Right atrium auricular region (tissue), 2 donors: ENCODE measurements around the gene RSRC1. TPM values are rescaled to one million over a fixed set of nuclear protein-coding genes. Genes with fewer than 3 reads are reported as not detected.
A peak's percentile ranks its signal among the peaks of the same experiment; 100 is the strongest.

Experiments
- DNase-seq: peaks from one replicate; pipeline ENCODE4 v3.0.0-alpha.2; 2019; ENCODE audit warnings: low spot score
- H3K27ac ChIP-seq, 2 donors: fragments of 200-600 bp; sonication (generic); 1 replicate in 1 of 2; 2 replicates in 1 of 2; pipeline ENCODE4 v1.5.1; 2016 to 2019
- H3K27me3 ChIP-seq, 2 donors: fragments of 200-600 bp; sonication (generic); one replicate each; pipeline versions ENCODE4 v1.5.1 to v1.6.0; 2017 to 2019
- H3K36me3 ChIP-seq: fragments of 200-600 bp; sonication (generic); one replicate; pipeline ENCODE4 v1.5.1; 2016
- H3K4me1 ChIP-seq, 2 donors: fragments of 200-600 bp; sonication (generic); one replicate each; pipeline versions ENCODE4 v1.5.1 to v1.6.0; 2017 to 2019
- H3K4me3 ChIP-seq, 2 donors: fragments of 200-600 bp; sonication (generic); 1 replicate in 1 of 2; 2 replicates in 1 of 2; pipeline ENCODE4 v1.5.1; 2017 to 2019; ENCODE audit warnings: mild to moderate bottlenecking in 1 of 2, moderate library complexity in 1 of 2
- H3K9me3 ChIP-seq, 2 donors: fragments of 200-600 bp; sonication (generic); one replicate each; pipeline ENCODE4 v1.5.1; 2019
- total RNA-seq, 2 donors: library from RNA; depleted of rRNA; stranded (reverse); fragments of >200 nt; gene quantifications; one replicate each; pipeline ENCODE4 v1.1.0, GENCODE V29; 2016
- TF ChIP-seq, protein P1 (sequence below), 2 donors: fragments of 200-600 bp; sonication (generic); IDR thresholded peaks; one replicate each; pipeline ENCODE4 v1.5.1; 2019; ENCODE audit warnings: antibody characterized with exemption in 2 of 2

The RSRC1 gene
- total RNA-seq, 2 donors from 2014 or later, result 24.8 to 42.5 TPM

DNA sequence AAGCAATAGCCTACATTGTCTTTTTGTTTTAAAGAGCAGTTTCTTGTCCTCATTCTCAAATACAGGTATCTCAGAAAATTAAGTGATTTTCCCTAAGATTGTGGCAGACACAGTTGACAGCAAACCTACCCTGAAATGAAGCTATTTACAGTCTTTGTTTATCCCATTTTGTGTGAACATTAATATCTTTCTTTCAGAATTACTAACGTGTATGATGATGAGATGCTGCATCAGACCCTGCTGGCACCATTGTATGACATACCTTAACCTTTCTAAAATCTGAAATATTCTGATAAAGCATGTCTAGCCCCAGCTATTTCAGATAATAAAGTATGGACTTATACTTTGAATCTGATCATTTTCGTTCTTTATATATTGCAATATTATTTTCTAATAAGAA is 185.9 kb downstream of the RSRC1 start:
- DNase-seq, result no peak

DNA sequence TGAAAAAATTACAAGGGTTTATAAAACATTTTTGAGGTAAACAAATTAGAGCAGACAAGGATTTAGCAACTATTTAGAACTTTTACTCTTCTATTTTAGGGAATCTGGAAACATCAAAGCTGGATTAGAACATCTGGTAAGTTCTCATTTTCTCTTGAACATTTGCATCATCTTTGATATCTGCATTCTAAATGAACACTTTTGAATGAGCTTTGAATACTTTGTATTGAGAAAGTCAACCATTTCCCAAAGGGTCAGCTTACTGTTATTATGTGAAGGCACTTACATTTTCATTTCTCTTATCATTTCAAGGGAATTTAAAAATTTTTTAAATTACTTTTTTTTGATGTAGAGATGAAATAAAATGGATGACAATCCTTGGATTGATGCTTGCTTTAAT is 188.1 kb downstream of the RSRC1 start:
- TF ChIP-seq, protein P1, sequence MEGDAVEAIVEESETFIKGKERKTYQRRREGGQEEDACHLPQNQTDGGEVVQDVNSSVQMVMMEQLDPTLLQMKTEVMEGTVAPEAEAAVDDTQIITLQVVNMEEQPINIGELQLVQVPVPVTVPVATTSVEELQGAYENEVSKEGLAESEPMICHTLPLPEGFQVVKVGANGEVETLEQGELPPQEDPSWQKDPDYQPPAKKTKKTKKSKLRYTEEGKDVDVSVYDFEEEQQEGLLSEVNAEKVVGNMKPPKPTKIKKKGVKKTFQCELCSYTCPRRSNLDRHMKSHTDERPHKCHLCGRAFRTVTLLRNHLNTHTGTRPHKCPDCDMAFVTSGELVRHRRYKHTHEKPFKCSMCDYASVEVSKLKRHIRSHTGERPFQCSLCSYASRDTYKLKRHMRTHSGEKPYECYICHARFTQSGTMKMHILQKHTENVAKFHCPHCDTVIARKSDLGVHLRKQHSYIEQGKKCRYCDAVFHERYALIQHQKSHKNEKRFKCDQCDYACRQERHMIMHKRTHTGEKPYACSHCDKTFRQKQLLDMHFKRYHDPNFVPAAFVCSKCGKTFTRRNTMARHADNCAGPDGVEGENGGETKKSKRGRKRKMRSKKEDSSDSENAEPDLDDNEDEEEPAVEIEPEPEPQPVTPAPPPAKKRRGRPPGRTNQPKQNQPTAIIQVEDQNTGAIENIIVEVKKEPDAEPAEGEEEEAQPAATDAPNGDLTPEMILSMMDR (IDR thresholded peaks at IDR 0.05), result no peak

More for the DNA sequence above, 185.9 kb downstream of the RSRC1 start:
- Histone ChIP-seq H3K27me3 (no peaks in the 10 kb centered on the region), H3K36me3 (no peaks in the 10 kb centered on the region), H3K4me3 (no peak overlapping the region), H3K9me3 (no peaks in the 10 kb centered on the region), H3K4me1 (no peaks in the 10 kb centered on the region), H3K27ac (no peak overlapping the region)
- TF ChIP-seq, protein P1 (IDR thresholded peaks at IDR 0.05), result no peak

DNA sequence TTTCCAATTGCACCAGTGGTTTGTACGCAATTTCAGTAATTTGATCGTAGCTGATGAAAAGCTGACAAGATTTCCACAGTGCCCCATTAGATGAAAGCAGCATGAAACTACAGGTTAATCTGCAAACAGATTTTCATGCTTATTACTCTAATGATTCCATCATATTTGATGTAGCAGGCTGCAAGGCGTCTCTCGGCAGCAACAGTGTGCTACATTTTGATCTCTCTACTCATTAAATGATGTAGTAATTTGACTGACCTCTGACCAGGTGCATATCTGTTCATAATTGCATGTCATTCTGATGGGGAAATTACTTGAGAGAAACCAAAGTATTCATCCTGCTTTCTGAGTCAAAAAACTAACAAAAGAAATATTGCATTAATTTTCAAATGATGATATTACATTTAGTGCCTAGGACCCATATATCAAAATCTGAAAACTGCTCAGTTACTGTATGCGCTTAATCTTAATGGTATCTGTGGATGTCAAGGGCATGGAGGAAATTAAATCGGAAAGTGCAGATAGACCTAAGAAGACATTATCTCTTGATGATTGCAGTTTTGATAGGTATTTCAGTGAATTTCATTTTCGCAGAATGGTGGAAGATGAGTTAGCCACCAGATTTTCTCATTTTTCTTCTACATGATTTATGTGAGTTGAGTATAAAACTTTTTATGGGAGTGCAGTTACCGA is 198.5 kb downstream of the RSRC1 start:
- Histone ChIP-seq H3K36me3 (no peaks in the 10 kb centered on the region), H3K27ac (no peak overlapping the region), H3K4me1 (no peaks in the 10 kb centered on the region), H3K27me3 (no peaks in the 10 kb centered on the region), H3K4me3 (no peak overlapping the region), H3K9me3 (no peaks in the 10 kb centered on the region)
- no peak for DNase-seq
- TF ChIP-seq, protein P1 (IDR thresholded peaks at IDR 0.05), result no peak

More for the DNA sequence above, 188.1 kb downstream of the RSRC1 start:
- H3K9me3 ChIP-seq, result no peaks in the 10 kb centered on the region
- no peak overlapping the region for H3K4me3 ChIP-seq
- no peaks in the 10 kb centered on the region for H3K36me3 ChIP-seq
- H3K4me1 ChIP-seq, result no peaks in the 10 kb centered on the region
- no peak overlapping the region for H3K27ac ChIP-seq
- DNase-seq, result no peak
- no peaks in the 10 kb centered on the region for H3K27me3 ChIP-seq

DNA sequence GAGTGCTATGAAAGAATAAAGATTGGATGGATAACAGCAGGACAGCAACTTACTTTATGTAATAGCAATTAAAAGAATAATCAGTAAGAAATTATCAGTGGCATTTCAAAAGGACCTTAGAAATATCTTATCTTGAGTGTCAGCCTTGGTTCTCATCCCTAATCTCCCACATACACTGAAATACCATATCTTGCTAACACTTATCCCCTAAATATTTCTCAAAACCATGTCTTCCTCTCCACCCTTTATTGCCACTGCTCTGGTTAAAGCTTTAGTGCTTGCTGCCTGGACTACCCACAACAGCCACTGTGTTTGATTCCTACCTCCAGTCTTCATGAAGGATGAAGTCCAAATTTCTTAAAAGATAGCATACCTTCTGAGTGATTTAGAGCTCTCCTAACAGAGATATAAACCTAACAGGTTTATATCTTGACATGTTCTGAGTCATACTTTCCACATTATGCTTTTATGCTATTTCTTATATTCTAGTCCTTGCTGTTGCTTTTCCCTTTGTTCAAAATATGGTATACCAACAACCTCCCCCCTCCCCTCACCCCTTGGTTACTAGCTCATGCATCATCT is 202.8 kb downstream of the RSRC1 start:
- Histone ChIP-seq H3K9me3 (no peaks in the 10 kb centered on the region), H3K36me3 (no peaks in the 10 kb centered on the region), H3K27me3 (no peaks in the 10 kb centered on the region), H3K4me3 (no peak overlapping the region), H3K27ac (no peak overlapping the region), H3K4me1 (no peaks in the 10 kb centered on the region)
- DNase-seq, result no peak
- TF ChIP-seq, protein P1 (IDR thresholded peaks at IDR 0.05), result no peak

DNA sequence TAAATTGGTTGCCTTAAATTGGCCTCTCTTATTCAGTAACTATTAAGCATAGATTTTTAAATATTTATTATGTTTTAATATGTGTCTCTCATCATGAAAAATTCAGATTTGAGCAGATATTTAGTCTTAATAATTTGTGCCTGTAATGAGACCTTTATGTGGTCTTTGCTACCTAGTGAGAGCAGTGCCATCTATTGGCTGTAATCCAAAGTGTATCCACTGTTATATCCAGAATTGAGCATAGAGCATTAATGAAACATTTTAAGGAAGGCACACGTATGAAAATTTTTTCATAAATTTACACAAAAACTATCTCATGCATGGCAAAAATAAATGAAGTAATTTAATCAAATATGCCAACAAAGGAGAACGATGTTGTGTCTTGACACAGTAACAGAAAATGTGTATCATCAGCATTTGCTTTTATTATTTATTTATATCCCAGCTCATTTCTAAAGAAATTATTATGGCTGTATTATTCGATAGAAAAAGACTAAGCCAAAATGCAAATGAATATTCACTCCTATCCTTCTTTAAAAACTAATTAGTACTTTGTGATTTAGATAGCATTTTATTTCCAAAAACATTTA is 203.5 kb downstream of the RSRC1 start:
- H3K9me3 ChIP-seq, result no peaks in the 10 kb centered on the region

More for the DNA sequence above, 203.5 kb downstream of the RSRC1 start:
- no peak overlapping the region for H3K4me3 ChIP-seq
- H3K36me3 ChIP-seq, result no peaks in the 10 kb centered on the region
- TF ChIP-seq, protein P1 (IDR thresholded peaks at IDR 0.05), result peak in 1 of 2 donors; percentile 44
- DNase-seq, result no peak
- no peaks in the 10 kb centered on the region for H3K27me3 ChIP-seq
- H3K27ac ChIP-seq, result no peak overlapping the region
- H3K4me1 ChIP-seq, result no peaks in the 10 kb centered on the region
